Coronary artery (tissue), 2 donors: Measurements from ENCODE around the gene ANKRD65.

ENCODE experiments used
- DNase-seq: peaks from one replicate; pipeline ENCODE4 v3.0.0-alpha.2; 2017; ENCODE audit warnings: low spot score
- H3K27ac ChIP-seq, 2 donors: fragments of 200-600 bp; sonication (generic); one replicate each; pipeline ENCODE4 v1.5.1; 2016 to 2019
- H3K4me3 ChIP-seq: fragments of 200-600 bp; sonication (generic); 2 replicates; pipeline ENCODE4 v1.5.1; 2016; ENCODE audit warnings: mild to moderate bottlenecking, moderate library complexity
- CTCF ChIP-seq: fragments of 200-600 bp; sonication (generic); IDR thresholded peaks from one replicate; pipeline ENCODE4 v1.5.1; 2019; ENCODE audit warnings: antibody characterized with exemption

ANKRD65 gene

GRCh38 chr1:1433804-1434130 lies 12.7 kb upstream of the ANKRD65 start:
- peak overlapping the region; percentile 38 to 88 for H3K27ac ChIP-seq
- no peak for TF ChIP-seq CTCF
- peak overlapping the region; percentile 72 for H3K4me3 ChIP-seq
- no peak for DNase-seq

DNA sequence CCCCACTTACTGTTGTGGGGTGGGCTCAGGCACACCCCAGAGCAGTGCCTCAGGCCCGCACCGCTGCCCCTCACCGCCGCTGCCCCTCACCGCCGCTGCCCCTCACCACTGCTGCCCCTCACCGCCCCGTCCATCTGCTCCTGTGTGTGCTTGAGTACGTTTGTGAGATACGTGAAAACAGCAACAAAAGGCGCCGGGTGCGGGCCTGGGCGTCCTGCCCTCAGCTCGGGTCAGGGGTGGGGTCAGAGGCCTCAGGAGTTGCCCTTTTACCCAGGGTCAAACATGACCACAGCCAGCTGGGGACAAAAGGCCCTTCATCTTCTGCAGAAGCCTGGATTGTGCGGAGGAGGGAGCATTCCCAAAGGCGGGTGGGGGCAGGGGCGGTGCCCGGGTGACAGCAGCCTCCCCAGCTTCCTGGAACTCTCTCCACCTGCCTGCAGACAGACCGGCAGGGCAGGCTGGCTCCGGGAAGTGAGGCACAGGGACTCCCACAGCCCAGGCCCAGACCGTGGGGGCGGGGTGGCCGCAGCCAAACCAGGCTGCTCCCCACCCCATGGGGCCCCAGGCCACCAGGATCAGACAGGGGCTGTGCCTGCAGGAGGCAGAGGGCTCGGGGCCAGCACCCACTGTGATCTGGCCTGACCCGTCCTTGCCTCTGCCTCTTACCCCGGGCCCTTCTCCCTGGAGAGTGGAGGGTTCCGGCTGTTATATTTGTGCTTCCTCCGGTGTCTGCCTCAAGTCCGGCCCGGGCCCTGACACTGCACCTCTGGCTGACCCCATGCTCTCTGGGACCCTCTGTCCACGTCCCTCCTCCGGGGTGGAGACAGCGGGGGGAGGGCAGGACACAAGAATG lies 12.1 kb upstream of the ANKRD65 start:
- peak overlapping the region; percentile 38 to 88 for H3K27ac ChIP-seq
- no peak for TF ChIP-seq CTCF
- H3K4me3 ChIP-seq, result peak overlapping the region; percentile 72
- no peak for DNase-seq

GRCh38 chr1:1432274-1432950 lies 11.3 kb upstream of the ANKRD65 start:
- Histone ChIP-seq H3K27ac (peak overlapping the region; percentile 82 to 88), H3K4me3 (peak overlapping the region; percentile 9)
- no peak for TF ChIP-seq CTCF
- DNase-seq, result no peak

- no peak for DNase-seq
- H3K4me3 ChIP-seq, result peak overlapping the region; percentile 9
- peak overlapping the region; percentile 82 to 88 for H3K27ac ChIP-seq
- TF ChIP-seq CTCF, result no peak
These were observed 10.8 kb upstream of the ANKRD65 start for GRCh38 chr1:1431845-1432273.

- peak overlapping the region; percentile 39 for H3K4me3 ChIP-seq
- DNase-seq, result no peak
- H3K27ac ChIP-seq, result peak overlapping the region; percentile 82 to 88
- TF ChIP-seq CTCF, result no peak
These were observed 10.1 kb upstream of the ANKRD65 start for GRCh38 chr1:1430992-1431844.

- Histone ChIP-seq H3K4me3 (peak overlapping the region; percentile 39), H3K27ac (peak overlapping the region; percentile 82 to 88)
- no peak for DNase-seq
- TF ChIP-seq CTCF, result no peak
These were observed 9.3 kb upstream of the ANKRD65 start for GRCh38 chr1:1430114-1430982.
